Measurements from ENCODE around the gene CDPF1.
"Not testable (repeated sequence)": the region's sequence is repeated elsewhere in the genome, so short reads cannot be mapped to it uniquely, and the experiment has no call there.

Gene CDPF1

GRCh38 chr22:46224898-46225290, 25.2 kb downstream of the CDPF1 start:
- no peak for DNase-seq (ENCODE audit: low read depth)

- no peak for DNase-seq (ENCODE audit: low read depth)
These were observed 25.8 kb downstream of the CDPF1 start for GRCh38 chr22:46224044-46224897.

- DNase-seq (ENCODE audit: low read depth): no peak
These were observed 29.2 kb downstream of the CDPF1 start for GRCh38 chr22:46220921-46221320.

DNA sequence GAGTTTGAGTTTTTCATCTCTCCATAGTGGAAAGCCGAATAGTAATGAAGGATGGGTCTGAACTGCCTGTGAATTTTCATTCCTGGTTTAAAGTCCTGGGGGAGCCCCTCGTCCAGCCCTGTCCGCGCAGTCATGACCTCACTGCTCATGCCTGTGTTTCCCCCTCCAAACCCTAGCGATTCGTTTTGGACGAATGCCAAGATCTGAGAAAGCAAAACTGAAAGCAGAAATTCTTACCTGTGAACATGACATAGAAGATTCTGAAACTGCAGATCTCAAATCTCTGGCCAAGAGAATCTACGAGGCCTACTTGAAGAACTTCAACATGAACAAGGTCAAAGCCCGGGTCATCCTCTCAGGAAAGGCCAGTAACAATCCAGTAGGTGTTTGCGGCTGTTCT, 30.5 kb downstream of the CDPF1 start:
- no peak for DNase-seq (ENCODE audit: low read depth)

- DNase-seq (ENCODE audit: low read depth): no peak
These were observed 35.5 kb downstream of the CDPF1 start for GRCh38 chr22:46214616-46215015.

DNA sequence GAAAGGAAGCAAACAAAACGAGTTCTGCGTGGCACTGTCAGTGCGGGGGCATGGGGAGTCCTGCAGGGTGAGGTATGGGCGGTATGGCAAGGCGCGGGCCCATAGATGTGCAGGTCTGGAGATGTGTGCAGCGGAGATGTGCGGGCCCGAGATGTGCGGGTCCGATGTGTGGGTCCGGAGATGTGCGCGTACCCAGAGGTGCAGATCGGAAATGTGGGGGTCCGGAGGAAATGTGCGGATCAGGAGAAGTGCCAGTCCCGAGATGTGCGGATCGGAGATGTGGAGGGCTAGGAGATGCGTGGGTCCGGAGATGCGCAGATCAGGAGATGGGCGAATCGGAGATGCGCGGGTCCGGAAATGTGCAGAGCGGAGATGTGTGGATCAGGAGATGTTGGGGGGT, 35.9 kb downstream of the CDPF1 start:
- no peak for DNase-seq (ENCODE audit: low read depth)

DNA sequence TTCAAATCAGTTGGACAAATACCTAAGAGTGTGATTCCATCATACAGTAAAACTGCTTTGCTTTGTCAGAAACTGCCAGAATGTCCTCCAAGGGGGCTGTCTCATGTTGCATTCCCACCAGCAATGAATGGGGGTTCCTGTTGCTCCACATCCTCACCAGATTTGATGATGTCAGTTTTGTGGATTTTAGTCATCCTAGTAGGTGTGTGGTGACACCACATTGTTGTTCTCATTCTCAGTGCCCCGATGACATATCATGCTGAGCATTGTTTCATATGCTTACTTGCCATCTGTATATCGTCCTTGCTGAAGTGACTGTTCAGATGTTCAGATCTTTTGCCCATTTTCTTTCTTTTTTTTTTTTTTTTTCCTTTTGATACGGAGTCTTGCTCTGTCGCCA, 37.0 kb downstream of the CDPF1 start:
- no peak for DNase-seq (ENCODE audit: low read depth)

DNA sequence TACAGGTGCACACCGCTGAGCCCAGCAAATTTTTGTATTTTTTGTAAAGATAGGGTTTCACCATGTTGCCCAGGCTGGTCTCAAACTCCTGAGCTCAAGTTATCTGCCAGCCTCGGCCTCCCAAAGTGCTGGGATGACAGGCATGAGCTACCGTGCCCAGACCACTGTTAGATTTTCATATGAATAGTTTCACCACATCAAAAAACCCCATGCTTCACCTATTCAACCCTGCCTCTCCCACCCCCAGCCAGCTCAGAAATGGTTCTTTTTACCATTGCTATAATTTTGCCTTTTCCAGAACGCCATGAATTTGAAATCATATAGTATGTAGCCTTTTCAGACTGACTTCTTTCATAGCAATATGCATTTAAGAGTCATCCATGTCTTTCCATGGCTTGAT, 37.9 kb downstream of the CDPF1 start:
- no peak for DNase-seq (ENCODE audit: low read depth)

- no peak for DNase-seq (ENCODE audit: low read depth)
These were observed 40.8 kb downstream of the CDPF1 start for GRCh38 chr22:46209262-46209661.

DNA sequence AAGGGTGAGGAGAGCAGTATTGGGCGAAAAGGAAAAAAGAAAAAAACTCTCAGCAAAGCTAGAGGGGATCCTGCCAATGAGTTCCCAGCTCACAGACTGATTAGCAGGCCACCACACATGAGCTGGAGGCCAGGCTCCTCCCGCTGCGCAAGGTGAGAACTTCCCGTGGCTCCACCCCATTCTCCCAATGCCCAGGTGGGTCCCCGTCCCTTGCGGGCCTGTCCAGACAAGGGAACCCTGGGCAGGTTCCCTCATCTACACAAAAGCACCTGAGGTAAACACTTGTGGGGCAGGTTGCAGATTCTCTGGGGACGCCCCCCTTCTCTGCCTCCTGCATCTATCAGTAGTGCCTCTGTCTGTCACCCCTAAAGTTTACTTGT, 46.5 kb downstream of the CDPF1 start:
- no peak for DNase-seq (ENCODE audit: low read depth)

GRCh38 chr22:46202897-46203600, 47.0 kb downstream of the CDPF1 start:
- DNase-seq (ENCODE audit: low read depth): no peak

DNA sequence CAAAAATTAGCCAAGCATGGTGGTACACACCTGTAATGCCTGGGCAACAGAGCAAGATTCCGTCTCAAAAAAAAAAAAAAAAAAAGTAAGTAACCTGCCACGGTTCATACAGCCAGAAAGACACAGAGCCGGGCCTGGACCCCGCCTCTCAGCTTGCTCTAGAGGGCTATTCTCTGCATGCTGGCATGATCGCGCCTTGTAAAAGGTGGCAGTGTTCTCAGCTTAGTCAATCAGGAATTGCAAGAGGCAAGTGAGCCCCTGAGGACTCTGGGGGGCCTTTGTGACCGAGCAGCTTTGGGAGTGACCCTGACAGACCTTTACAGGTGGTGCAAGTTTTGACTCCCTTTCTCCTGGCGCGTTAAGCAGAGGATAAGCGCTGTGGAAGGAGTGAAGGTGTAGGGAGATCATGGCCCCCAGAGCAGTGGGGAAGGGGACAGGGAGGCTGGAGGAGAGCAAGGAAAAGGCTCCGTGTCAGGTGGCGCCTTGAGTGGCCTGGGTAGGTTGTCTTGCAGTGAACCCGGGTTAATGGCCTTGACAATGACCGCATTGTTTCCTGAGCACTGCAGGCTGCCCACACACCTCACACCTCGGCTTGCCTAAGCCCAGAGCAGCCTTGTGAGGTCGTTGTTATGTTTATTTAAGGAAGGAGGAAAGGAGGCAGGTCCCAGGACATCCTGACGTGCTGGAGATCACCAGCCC, 48.9 kb downstream of the CDPF1 start:
- no peak for DNase-seq (ENCODE audit: low read depth)

- not testable (repeated sequence) for DNase-seq (ENCODE audit: low read depth)
These were observed 51.3 kb downstream of the CDPF1 start for GRCh38 chr22:46198806-46199205.

DNA sequence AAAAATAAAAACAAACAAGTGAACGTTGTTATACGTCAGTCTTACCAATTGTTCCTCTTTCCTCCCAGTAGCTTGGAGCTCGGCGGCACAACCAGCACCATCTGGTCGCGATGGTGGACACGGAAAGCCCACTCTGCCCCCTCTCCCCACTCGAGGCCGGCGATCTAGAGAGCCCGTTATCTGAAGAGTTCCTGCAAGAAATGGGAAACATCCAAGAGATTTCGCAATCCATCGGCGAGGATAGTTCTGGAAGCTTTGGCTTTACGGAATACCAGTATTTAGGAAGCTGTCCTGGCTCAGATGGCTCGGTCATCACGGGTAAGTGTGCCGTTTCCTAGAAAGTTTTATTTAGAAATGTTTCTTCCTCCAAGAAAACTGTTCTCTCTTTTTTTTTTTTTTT, 51.8 kb downstream of the CDPF1 start:
- DNase-seq (ENCODE audit: low read depth): no peak

DNA sequence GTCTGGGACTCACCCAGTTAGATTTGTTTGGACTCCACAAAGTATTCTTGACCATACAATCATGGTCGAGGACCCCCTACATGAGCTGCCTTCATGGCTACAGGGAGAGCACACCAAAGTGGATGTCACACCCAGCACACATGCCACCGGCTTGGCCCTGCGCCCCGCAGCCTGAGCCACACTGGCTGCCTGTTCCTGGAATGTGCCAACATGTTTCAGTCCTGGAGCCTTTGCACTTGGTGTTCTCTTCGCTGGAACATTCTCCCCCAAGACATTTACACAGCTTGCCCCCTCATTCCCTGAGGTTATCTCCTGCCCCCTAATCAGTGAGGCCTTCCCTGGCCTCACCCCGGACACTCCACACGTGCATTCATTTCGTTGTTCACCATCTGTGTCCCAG, 53.8 kb downstream of the CDPF1 start:
- no peak for DNase-seq (ENCODE audit: low read depth)

DNA sequence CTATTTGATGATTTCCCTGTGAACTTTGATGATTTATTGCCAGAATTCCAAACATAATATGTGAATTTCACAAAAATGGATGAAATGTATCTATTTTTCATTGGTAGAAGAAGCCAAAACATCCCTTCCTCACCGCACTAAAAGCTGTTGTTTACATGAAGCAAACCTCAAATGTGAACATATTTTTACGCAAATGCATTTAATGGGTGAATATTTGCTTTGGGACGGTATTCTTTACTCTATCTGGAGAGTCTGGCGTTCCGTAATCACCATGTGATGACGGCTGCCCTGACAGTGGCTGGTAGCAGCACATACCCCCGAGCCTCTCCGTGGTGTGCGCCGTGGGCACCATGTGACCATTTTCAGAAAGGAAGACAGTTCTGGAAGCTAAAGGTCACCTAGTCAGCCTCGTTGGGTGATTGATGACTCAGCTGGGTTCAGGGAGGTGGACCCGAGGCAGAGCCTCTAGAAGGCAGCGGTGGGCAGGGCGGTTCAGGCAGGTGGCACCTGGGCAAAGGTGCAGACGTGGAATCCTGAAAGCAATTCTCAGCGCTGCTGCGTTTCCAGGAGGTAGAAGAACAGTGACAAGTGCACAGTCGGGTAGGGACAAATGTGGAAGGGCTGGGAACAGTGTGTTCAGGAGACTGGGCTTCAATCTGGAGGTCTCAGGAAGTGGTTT, 54.5 kb downstream of the CDPF1 start:
- DNase-seq (ENCODE audit: low read depth): no peak
